Gastroesophageal sphincter (tissue), 3 donors: ENCODE measurements around the gene STX8.

Experiments used
- CTCF ChIP-seq, 4 experiments: fragments of 200-600 bp in 2 of 4; fragments of 450-650 bp in 2 of 4; sonication (generic) in 1 of 4; IDR thresholded peaks; one replicate each; pipeline ENCODE4 v1.5.1; 2017 to 2019; ENCODE audit warnings: antibody characterized with exemption in 4 of 4, mild to moderate bottlenecking in 2 of 4, moderate library complexity in 2 of 4
- POLR2A ChIP-seq, 2 donors: fragments of 450-650 bp; IDR thresholded peaks; one replicate each; pipeline ENCODE4 v1.6.1; 2017; ENCODE audit warnings: antibody characterized with exemption in 2 of 2, mild to moderate bottlenecking in 2 of 2, moderate library complexity in 1 of 2
- POLR2AphosphoS5 ChIP-seq: sonication (generic); formaldehyde crosslinking; IDR thresholded peaks from one replicate; pipeline ENCODE4 v1.6.1; 2017; ENCODE audit warnings: antibody characterized with exemption

- TF ChIP-seq POLR2AphosphoS5 (no peak), CTCF (IDR thresholded peaks at IDR 0.05) (no peak), POLR2A (IDR thresholded peaks at IDR 0.05) (no peak)
Observed at GRCh38 chr17:9432934-9433421, 142.6 kb downstream of the STX8 start.
